ENCODE results near the gene FBN1. TPM values are rescaled to one million over a fixed set of nuclear protein-coding genes. Genes with fewer than 3 reads are reported as not detected.

Gene FBN1
- total and polyA plus RNA-seq, 10 of the 15 experiments (the other 5 are each of a cell fraction or from before 2014, with no cell fraction given) = 2.2 to 15.3 (median 7.0) TPM

GRCh38 chr15:48584812-48585563 is 60.5 kb downstream of the FBN1 start:
- no peak for ATAC-seq
- BruUV-seq (replicated peaks) = no TSS peak
- no peaks in the 10 kb centered on the region for H3K79me2 ChIP-seq (ENCODE audit: control insufficient read depth, insufficient read depth, low read length)
- H3K36me3 ChIP-seq (ENCODE audit: control insufficient read depth in 2 of 2, insufficient read depth in 2 of 2, low read length in 1 of 2) = no peaks in the 10 kb centered on the region
- RAD21 ChIA-PET (ENCODE audit: unreplicated experiment) = no interaction called here
- in situ Hi-C loops (cut with MboI) = no loop called here
- WGBS (ENCODE audit: insufficient coverage, insufficient replicate concordance, low lambda C conversion rate, missing lambda C conversion rate) = 99% methylated on average over 6 of the region's 6 CpGs
- no peak overlapping the region for H3K4me2 ChIP-seq (ENCODE audit: control insufficient read depth, insufficient read depth)
- CTCF ChIA-PET = no interaction called here
- H2AFZ ChIP-seq (ENCODE audit: control insufficient read depth, low read depth, low read length) = no peak overlapping the region
- TF ChIP-seq HDAC6 (IDR thresholded peaks at IDR 0.05; ENCODE audit: unreplicated experiment) (no peak), SREBF2 (IDR thresholded peaks at IDR 0.05; ENCODE audit: low read length) (no peak), USF1 (IDR thresholded peaks at IDR 0.05; ENCODE audit: borderline replicate concordance, extremely low read length, insufficient read depth, low read depth, low read length) (no peak), NFIC (IDR thresholded peaks at IDR 0.05; ENCODE audit: low read depth, low read length) (no peak)
- no peak overlapping the region for H3K27ac ChIP-seq (ENCODE audit: control insufficient read depth, insufficient read depth)
- POLR2A ChIA-PET = no interaction called here
- intact Hi-C loops (cut with micrococcal nuclease; ENCODE audit: unreplicated experiment) = no loop called here
- H3K4me3 ChIP-seq = no peak overlapping the region
- no peaks in the 10 kb centered on the region for H3K9me3 ChIP-seq (replicated peaks; ENCODE audit: control insufficient read depth, insufficient read depth, low read length)
- no peak for FAIRE-seq
- H3K27me3 ChIP-seq (replicated peaks in 1 of 2; ENCODE audit: control insufficient read depth in 2 of 2, insufficient read depth in 2 of 2, low read length in 1 of 2) = no peaks in the 10 kb centered on the region
- SMC1A ChIA-PET (ENCODE audit: uncharacterized antibody, unreplicated experiment) = interaction anchor here (1.6 kb wide), 1 partner anchor 11 kb away, joined by 4 read pairs; no protein-coding TSS in a partner anchor
- H3K9ac ChIP-seq (ENCODE audit: control insufficient read depth, insufficient read depth, low read length) = no peak overlapping the region
- no peaks in the 10 kb centered on the region for H4K20me1 ChIP-seq (ENCODE audit: control insufficient read depth, insufficient read depth)
- no peak for DNase-seq (ENCODE audit: low read depth, low spot score)
- H3K4me1 ChIP-seq (ENCODE audit: control insufficient read depth, insufficient read depth, low read length) = no peaks in the 10 kb centered on the region

- no peak overlapping the region for H2AFZ ChIP-seq (ENCODE audit: control insufficient read depth, low read depth, low read length)
- no peaks in the 10 kb centered on the region for H3K36me3 ChIP-seq (ENCODE audit: control insufficient read depth in 2 of 2, insufficient read depth in 2 of 2, low read length in 1 of 2)
- SMC1A ChIA-PET (ENCODE audit: uncharacterized antibody, unreplicated experiment) = interaction anchor here (1.6 kb wide), 1 partner anchor 12 kb away, joined by 4 read pairs; no protein-coding TSS in a partner anchor
- H3K4me1 ChIP-seq (ENCODE audit: control insufficient read depth, insufficient read depth, low read length) = no peaks in the 10 kb centered on the region
- FAIRE-seq = no peak
- H3K4me3 ChIP-seq = no peak overlapping the region
- no peak overlapping the region for H3K9ac ChIP-seq (ENCODE audit: control insufficient read depth, insufficient read depth, low read length)
- POLR2A ChIA-PET = no interaction called here
- no peak overlapping the region for H3K27ac ChIP-seq (ENCODE audit: control insufficient read depth, insufficient read depth)
- DNase-seq (ENCODE audit: low read depth, low spot score) = no peak
- no peak for ATAC-seq
- H3K27me3 ChIP-seq (replicated peaks in 1 of 2; ENCODE audit: control insufficient read depth in 2 of 2, insufficient read depth in 2 of 2, low read length in 1 of 2) = no peaks in the 10 kb centered on the region
- no peak overlapping the region for H3K4me2 ChIP-seq (ENCODE audit: control insufficient read depth, insufficient read depth)
- no peaks in the 10 kb centered on the region for H3K79me2 ChIP-seq (ENCODE audit: control insufficient read depth, insufficient read depth, low read length)
- no peaks in the 10 kb centered on the region for H4K20me1 ChIP-seq (ENCODE audit: control insufficient read depth, insufficient read depth)
- WGBS (ENCODE audit: insufficient coverage, insufficient replicate concordance, low lambda C conversion rate, missing lambda C conversion rate) = 95% methylated on average over 5 of the region's 5 CpGs
- no peaks in the 10 kb centered on the region for H3K9me3 ChIP-seq (replicated peaks; ENCODE audit: control insufficient read depth, insufficient read depth, low read length)
- BruUV-seq (replicated peaks) = no TSS peak
- intact Hi-C loops (cut with micrococcal nuclease; ENCODE audit: unreplicated experiment) = no loop called here
- RAD21 ChIA-PET (ENCODE audit: unreplicated experiment) = no interaction called here
- in situ Hi-C loops (cut with MboI) = no loop called here
- CTCF ChIA-PET = no interaction called here
- TF ChIP-seq SUPT20H (IDR thresholded peaks at IDR 0.05; ENCODE audit: borderline replicate concordance, control insufficient read depth, low read depth, low read length) (no peak), NR2C1 (IDR thresholded peaks at IDR 0.05) (no peak), SIN3A (IDR thresholded peaks at IDR 0.05; ENCODE audit: low read depth, low read length) (no peak)
These were observed 61.3 kb downstream of the FBN1 start for GRCh38 chr15:48584090-48584811.
